Ovary (tissue), 9 donors: ENCODE data around the gene RASAL2. TPM values are rescaled to one million over a fixed set of nuclear protein-coding genes. Genes with fewer than 3 reads are reported as not detected.

Experiments used
- DNase-seq, 5 donors: peaks; one replicate each; pipeline ENCODE4 v3.0.0-alpha.2; 2019 to 2020
- H3K27ac ChIP-seq, 2 donors: fragments of 200-600 bp; one replicate each; pipeline versions ENCODE4 v1.5.1 to v1.8.0; 2019 to 2022
- H3K27me3 ChIP-seq: fragments of 200-600 bp; one replicate; pipeline ENCODE4 v1.8.0; 2022
- H3K36me3 ChIP-seq: fragments of 200-600 bp; sonication (generic); one replicate; pipeline ENCODE4 v1.5.1; 2019
- H3K4me1 ChIP-seq: one replicate; pipeline ENCODE4 v1.8.1; 2013; ENCODE audit warnings: mild to moderate bottlenecking, moderate library complexity; ENCODE audit not compliant: insufficient read depth
- H3K4me3 ChIP-seq: fragments of 200-600 bp; sonication (generic); one replicate; pipeline ENCODE4 v1.5.1; 2017
- H3K9me3 ChIP-seq, 2 donors: fragments of 200-600 bp in 1 of 2; sonication (generic) in 1 of 2; one replicate each; pipeline versions ENCODE4 v1.5.1 to v1.8.1; 2013 to 2019; ENCODE audit warnings: mild to moderate bottlenecking in 1 of 2, moderate library complexity in 1 of 2
- CTCF ChIP-seq, 3 donors: fragments of 450-650 bp in 2 of 3; fragments of 200-600 bp in 1 of 3; IDR thresholded peaks; one replicate each; pipeline versions ENCODE4 v1.5.1 to v1.8.0; 2016 to 2022; ENCODE audit warnings: antibody characterized with exemption in 3 of 3, mild to moderate bottlenecking in 1 of 3
- EP300 ChIP-seq: sonication (generic); formaldehyde crosslinking; IDR thresholded peaks from one replicate; pipeline ENCODE4 v1.6.1; 2017; ENCODE audit warnings: antibody characterized with exemption
- POLR2A ChIP-seq: fragments of 450-650 bp; IDR thresholded peaks from one replicate; pipeline ENCODE4 v1.6.1; 2017; ENCODE audit warnings: antibody characterized with exemption, mild to moderate bottlenecking, moderate library complexity
- WGBS, 3 donors: extraction: QIAGEN DNeasy Blood & Tissue Kit in 1 of 3; methylation state at CpG; one replicate each; pipeline versions ENCODE4 v1.1.5 to v1.1.7; 2013 to 2017; 5-methylcytosine and 5-hydroxymethylcytosine counted together
- intact Hi-C, 4 donors: fragments of 100-400 bp; cut with DNase I; formaldehyde crosslinking; loops; one replicate each; pipeline versions ENCODE4 v1.11.0 to v1.15.1; 2022 to 2023
- polyA plus RNA-seq, 2 donors: library from polyadenylated mRNA; stranded (reverse); fragments of 200-250 nt in 1 of 2; fragments of 350-450 nt in 1 of 2; fragmentation: Illumina TruSeq in 1 of 2; extraction: RNeasy Lipid Tissue Mini Kit (QIAGEN cat#74804) in 1 of 2; gene quantifications; one replicate each; pipeline ENCODE4 v1.2.3, GENCODE V29; 2013 to 2014
- total RNA-seq, 7 donors: library from RNA; depleted of rRNA in 2 of 7; stranded (reverse); fragments of >200 nt in 2 of 7; fragmentation: NEBNext Ultra II Directional in 3 of 7; extraction: Animal tissue kit (Norgen Biotek cat#: 25700) in 3 of 7; gene quantifications; one replicate each; pipeline versions ENCODE4 v1.1.0 to v1.2.4, GENCODE V29; 2016 to 2023
- donor health status: DM: no; HTN: no; CAD: no; lungs with moderate emphysema.
- donor health status: DM: no; HTN: no; CAD: no.
- donor health status: Bipolar disorder and iron deficiency.
- donor health status: DM: yes; HTN: yes; CAD: no.
- donor health status: DM: no; HTN: no; CAD: no.
- donor health status: DM: yes; HTN: yes; CAD: no.

Gene RASAL2
- total and polyA plus RNA-seq, 9 donors, result 4.2 to 20.5 (median 11.5) TPM

DNA sequence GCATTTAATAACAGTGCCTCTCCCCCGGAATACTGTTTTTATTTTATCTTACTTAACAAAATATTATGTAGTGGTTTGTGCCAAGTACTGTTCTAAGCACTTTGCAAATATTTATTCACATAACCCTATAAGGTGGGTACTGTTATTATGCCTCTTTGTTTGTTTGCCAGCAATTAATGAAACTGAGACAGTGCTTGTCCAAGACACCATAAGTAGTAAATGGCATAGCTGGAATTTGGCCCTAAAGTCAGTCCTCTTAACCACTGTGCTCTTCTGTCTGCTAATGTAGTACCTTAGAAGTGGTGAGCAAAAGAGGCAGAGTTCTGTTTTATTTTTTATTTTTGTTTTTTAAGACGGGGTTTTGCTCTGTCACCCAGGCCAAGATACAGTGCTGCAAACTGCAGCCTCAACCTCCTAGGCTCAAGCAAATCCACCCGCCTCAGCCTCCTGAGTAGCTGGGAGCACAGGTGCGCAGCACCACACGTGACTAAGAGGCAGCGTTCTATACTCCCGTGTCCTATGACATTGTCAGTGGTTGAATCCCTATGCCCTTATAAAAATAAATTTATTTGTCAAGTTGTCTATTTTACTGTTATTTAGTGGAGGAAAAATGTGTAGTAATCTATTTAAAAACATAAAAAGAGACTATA, 237.1 kb downstream of the RASAL2 start:
- H3K27ac ChIP-seq, result no peak overlapping the region
- no peak for DNase-seq
- intact Hi-C loops, result no loop called here
- H3K9me3 ChIP-seq, result no peaks in the 10 kb centered on the region
- H3K4me1 ChIP-seq, result no peaks in the 10 kb centered on the region
- no peaks in the 10 kb centered on the region for H3K27me3 ChIP-seq
- no peaks in the 10 kb centered on the region for H3K36me3 ChIP-seq
- WGBS, 3 donors, result 65 to 78% (median 72%) methylated on average over 7 of the region's 7 CpGs
- H3K4me3 ChIP-seq, result no peak overlapping the region
- no peak for TF ChIP-seq CTCF (IDR thresholded peaks at IDR 0.05)
- TF ChIP-seq EP300, result no peak
- no peak for TF ChIP-seq POLR2A

DNA sequence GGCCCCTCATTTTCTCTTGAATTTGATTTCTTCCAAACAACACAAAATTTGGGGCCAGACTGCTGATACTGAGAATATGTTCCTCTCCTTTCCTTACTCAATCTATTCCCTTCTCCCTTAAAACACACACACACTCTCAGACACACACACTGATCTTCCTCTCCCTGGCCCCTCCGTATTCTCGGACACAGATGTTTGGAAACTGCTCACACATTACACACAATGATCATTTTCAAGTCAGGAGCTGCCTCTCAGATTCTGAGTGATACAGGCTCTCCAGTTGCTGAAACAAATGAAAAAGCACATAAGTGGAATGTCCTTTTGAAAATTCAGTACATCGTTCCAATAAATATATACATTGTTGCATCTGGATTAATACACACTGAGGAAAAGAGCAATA, 241.5 kb downstream of the RASAL2 start:
- H3K27ac ChIP-seq, result no peak overlapping the region
- no peaks in the 10 kb centered on the region for H3K9me3 ChIP-seq
- no peaks in the 10 kb centered on the region for H3K36me3 ChIP-seq
- H3K27me3 ChIP-seq, result no peaks in the 10 kb centered on the region
- 88 to 89% (median 88%) methylated on average over 3 of the region's 3 CpGs for WGBS, 3 donors
- intact Hi-C loops, result no loop called here
- DNase-seq, result no peak
- no peaks in the 10 kb centered on the region for H3K4me1 ChIP-seq
- TF ChIP-seq EP300 (no peak), CTCF (IDR thresholded peaks at IDR 0.05) (no peak), POLR2A (no peak)
- no peak overlapping the region for H3K4me3 ChIP-seq

DNA sequence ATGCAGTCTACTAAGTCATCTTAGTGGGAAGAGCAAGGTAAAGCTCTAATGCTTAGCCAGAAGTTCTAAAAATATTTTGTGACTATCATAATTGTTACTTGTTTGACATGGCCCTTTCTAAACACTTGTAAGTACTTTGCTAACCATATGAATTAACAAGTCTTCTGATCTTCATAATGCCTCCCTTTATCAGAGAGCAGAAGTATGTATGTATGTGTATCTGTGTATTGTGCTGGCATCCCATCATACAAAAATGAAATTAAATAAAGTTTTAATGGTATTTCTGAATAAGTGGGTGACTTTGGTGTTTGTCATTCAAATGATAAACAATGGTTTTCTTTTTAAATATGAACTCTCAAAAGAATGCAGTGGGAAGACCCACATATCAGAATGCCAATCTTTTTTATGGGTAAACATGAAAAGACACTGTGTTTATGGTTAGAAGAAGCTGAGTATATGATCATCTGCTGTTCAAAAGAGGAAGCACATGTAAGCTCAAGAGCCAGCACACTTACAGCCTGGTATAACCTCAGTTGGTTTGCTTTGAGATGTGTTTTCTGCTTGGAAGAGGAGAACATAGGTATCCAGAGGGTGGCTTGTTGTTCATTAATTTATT, 243.3 kb downstream of the RASAL2 start:
- H3K9me3 ChIP-seq, result no peaks in the 10 kb centered on the region
- H3K36me3 ChIP-seq, result no peaks in the 10 kb centered on the region
- H3K27ac ChIP-seq, result no peak overlapping the region
- intact Hi-C loops, result no loop called here
- H3K4me3 ChIP-seq, result no peak overlapping the region
- no peaks in the 10 kb centered on the region for H3K4me1 ChIP-seq
- DNase-seq, result no peak
- H3K27me3 ChIP-seq, result no peaks in the 10 kb centered on the region
- TF ChIP-seq EP300 (no peak), POLR2A (no peak), CTCF (IDR thresholded peaks at IDR 0.05) (no peak)

DNA sequence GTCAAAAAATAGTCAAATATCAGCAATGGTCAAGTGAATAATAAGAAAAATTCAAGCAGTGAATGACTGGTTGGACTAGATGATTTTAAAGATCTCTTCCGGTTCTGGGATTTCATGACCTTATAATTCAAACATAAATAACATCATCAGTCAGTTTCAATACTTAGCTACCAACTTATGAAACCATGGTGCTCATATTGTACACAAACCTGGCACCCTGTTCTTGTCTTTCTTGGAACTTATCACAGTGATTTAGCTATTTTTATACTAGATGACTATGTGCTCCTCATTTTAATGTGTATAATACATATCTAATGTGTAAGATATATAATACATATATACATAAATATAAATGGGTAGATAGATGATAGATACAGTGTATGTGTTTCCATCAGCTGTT, 245.9 kb downstream of the RASAL2 start:
- intact Hi-C loops, result no loop called here
- Histone ChIP-seq H3K9me3 (no peaks in the 10 kb centered on the region), H3K27ac (no peak overlapping the region), H3K4me3 (no peak overlapping the region), H3K27me3 (no peaks in the 10 kb centered on the region), H3K36me3 (no peaks in the 10 kb centered on the region), H3K4me1 (peaks cover 5% of the 10 kb centered on the region)
- TF ChIP-seq POLR2A (no peak), CTCF (IDR thresholded peaks at IDR 0.05) (no peak), EP300 (no peak)
- 61 to 72% (median 66%) methylated on average over 1 of the region's 1 CpG for WGBS, 3 donors
- no peak for DNase-seq
